ENCODE results near the gene RBM14. TPM values are rescaled to one million over a fixed set of nuclear protein-coding genes. Genes with fewer than 3 reads are reported as not detected.

The RBM14 gene
- polyA plus RNA-seq, 1 donor (not counting 4 experiments of a cell fraction or from before 2014, with no cell fraction given), result 16.6 TPM

DNA sequence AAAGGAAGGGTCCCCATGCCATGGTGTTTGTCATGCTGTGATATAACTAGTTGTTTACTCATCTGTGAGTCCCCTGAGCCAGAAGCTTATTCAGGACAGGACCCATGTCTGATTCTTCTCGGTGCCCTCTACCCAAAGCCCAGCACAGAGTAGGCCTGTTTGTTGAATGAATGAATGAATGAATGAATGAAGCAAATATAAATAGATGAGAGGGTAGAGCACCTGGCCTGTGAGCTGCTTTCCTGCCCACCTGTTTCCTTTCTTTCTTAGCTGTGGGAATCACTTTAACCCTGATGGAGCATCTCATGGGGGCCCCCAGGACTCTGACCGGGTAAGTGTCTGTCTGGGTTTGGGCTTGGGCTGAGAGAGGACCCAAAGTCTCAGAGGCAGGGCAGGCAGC is 16.2 kb upstream of the RBM14 start:
- TF ChIP-seq, protein P1, sequence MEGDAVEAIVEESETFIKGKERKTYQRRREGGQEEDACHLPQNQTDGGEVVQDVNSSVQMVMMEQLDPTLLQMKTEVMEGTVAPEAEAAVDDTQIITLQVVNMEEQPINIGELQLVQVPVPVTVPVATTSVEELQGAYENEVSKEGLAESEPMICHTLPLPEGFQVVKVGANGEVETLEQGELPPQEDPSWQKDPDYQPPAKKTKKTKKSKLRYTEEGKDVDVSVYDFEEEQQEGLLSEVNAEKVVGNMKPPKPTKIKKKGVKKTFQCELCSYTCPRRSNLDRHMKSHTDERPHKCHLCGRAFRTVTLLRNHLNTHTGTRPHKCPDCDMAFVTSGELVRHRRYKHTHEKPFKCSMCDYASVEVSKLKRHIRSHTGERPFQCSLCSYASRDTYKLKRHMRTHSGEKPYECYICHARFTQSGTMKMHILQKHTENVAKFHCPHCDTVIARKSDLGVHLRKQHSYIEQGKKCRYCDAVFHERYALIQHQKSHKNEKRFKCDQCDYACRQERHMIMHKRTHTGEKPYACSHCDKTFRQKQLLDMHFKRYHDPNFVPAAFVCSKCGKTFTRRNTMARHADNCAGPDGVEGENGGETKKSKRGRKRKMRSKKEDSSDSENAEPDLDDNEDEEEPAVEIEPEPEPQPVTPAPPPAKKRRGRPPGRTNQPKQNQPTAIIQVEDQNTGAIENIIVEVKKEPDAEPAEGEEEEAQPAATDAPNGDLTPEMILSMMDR (optimal IDR thresholded peaks at IDR 0.05 in 1 of 3, IDR thresholded peaks at IDR 0.05 in 1 of 3, conservative IDR thresholded peaks at IDR 0.05 in 1 of 3; ENCODE audit: extremely low read depth in 1 of 3, insufficient read depth in 2 of 3, low read length in 3 of 3), result no peak
- TF ChIP-seq EZH2 (IDR thresholded peaks at IDR 0.05; ENCODE audit: low read length), result no peak

GRCh38 chr11:66600631-66601233 is 15.7 kb upstream of the RBM14 start:
- H3K9ac ChIP-seq (ENCODE audit: control insufficient read depth, extremely low read depth, insufficient read depth, low read length), result no peak overlapping the region
- dilution Hi-C loops (cut with MboI; ENCODE audit: extremely low pct_ligation_motif_present, low sequenced_read_pairs), result no loop called here

More for the DNA sequence above, 16.2 kb upstream of the RBM14 start:
- H3K4me1 ChIP-seq (ENCODE audit: control insufficient read depth, extremely low read depth, insufficient read depth, low read length), result peaks cover 7% of the 10 kb centered on the region
- H4K20me1 ChIP-seq (ENCODE audit: control insufficient read depth, extremely low read depth, insufficient read depth, low read length), result no peaks in the 10 kb centered on the region
- dilution Hi-C loops (cut with MboI; ENCODE audit: extremely low pct_ligation_motif_present, low sequenced_read_pairs), result no loop called here
- no peak overlapping the region for H3K27ac ChIP-seq (ENCODE audit: control insufficient read depth, insufficient read depth, low read length)
- H3K27me3 ChIP-seq (ENCODE audit: control insufficient read depth, extremely low read depth, insufficient read depth, low read length), result no peaks in the 10 kb centered on the region
- H3K36me3 ChIP-seq (ENCODE audit: control insufficient read depth in 2 of 2, extremely low read depth in 1 of 2, insufficient read depth in 2 of 2, low read length in 2 of 2), result peaks cover 4 to 20% of the 10 kb centered on the region in 2 experiments
- no peak overlapping the region for H3K4me2 ChIP-seq (ENCODE audit: control insufficient read depth, extremely low read depth, insufficient read depth, low read depth, low read length)
- no peak overlapping the region for H2AFZ ChIP-seq (ENCODE audit: control insufficient read depth, low read length)
- H3K9me3 ChIP-seq (ENCODE audit: control insufficient read depth, low read depth, low read length), result no peaks in the 10 kb centered on the region
- DNase-seq (ENCODE audit: low read depth, low spot score) (no peak), FAIRE-seq (no peak)
- H3K4me3 ChIP-seq (ENCODE audit: control insufficient read depth in 2 of 3, extremely low read depth in 1 of 3, insufficient read depth in 2 of 3, low read depth in 1 of 3, low read length in 3 of 3), result no peak overlapping the region
- no peaks in the 10 kb centered on the region for H3K9me1 ChIP-seq (ENCODE audit: control insufficient read depth, extremely low read depth, insufficient read depth, low read length)
- no peaks in the 10 kb centered on the region for H3K79me2 ChIP-seq (ENCODE audit: control insufficient read depth, insufficient read depth, low read length)
- no peak overlapping the region for H3K9ac ChIP-seq (ENCODE audit: control insufficient read depth, extremely low read depth, insufficient read depth, low read length)

More at GRCh38 chr11:66600631-66601233, 15.7 kb upstream of the RBM14 start:
- FAIRE-seq (no peak), DNase-seq (ENCODE audit: low read depth, low spot score) (no peak)
- peaks cover 8 to 23% of the 10 kb centered on the region in 2 experiments for H3K36me3 ChIP-seq (ENCODE audit: control insufficient read depth in 2 of 2, extremely low read depth in 1 of 2, insufficient read depth in 2 of 2, low read length in 2 of 2)
- TF ChIP-seq, protein P1 (optimal IDR thresholded peaks at IDR 0.05 in 1 of 3, IDR thresholded peaks at IDR 0.05 in 1 of 3, conservative IDR thresholded peaks at IDR 0.05 in 1 of 3; ENCODE audit: extremely low read depth in 1 of 3, insufficient read depth in 2 of 3, low read length in 3 of 3), result no peak
- TF ChIP-seq EZH2 (IDR thresholded peaks at IDR 0.05; ENCODE audit: low read length), result no peak
- no peaks in the 10 kb centered on the region for H3K9me3 ChIP-seq (ENCODE audit: control insufficient read depth, low read depth, low read length)
- no peak overlapping the region for H3K27ac ChIP-seq (ENCODE audit: control insufficient read depth, insufficient read depth, low read length)
- no peak overlapping the region for H3K4me2 ChIP-seq (ENCODE audit: control insufficient read depth, extremely low read depth, insufficient read depth, low read depth, low read length)
- no peaks in the 10 kb centered on the region for H3K9me1 ChIP-seq (ENCODE audit: control insufficient read depth, extremely low read depth, insufficient read depth, low read length)
- no peaks in the 10 kb centered on the region for H4K20me1 ChIP-seq (ENCODE audit: control insufficient read depth, extremely low read depth, insufficient read depth, low read length)
- no peaks in the 10 kb centered on the region for H3K79me2 ChIP-seq (ENCODE audit: control insufficient read depth, insufficient read depth, low read length)
- H3K27me3 ChIP-seq (ENCODE audit: control insufficient read depth, extremely low read depth, insufficient read depth, low read length), result no peaks in the 10 kb centered on the region
- no peak overlapping the region for H3K4me3 ChIP-seq (ENCODE audit: control insufficient read depth in 2 of 3, extremely low read depth in 1 of 3, insufficient read depth in 2 of 3, low read depth in 1 of 3, low read length in 3 of 3)
- H3K4me1 ChIP-seq (ENCODE audit: control insufficient read depth, extremely low read depth, insufficient read depth, low read length), result peaks cover 7% of the 10 kb centered on the region
- no peak overlapping the region for H2AFZ ChIP-seq (ENCODE audit: control insufficient read depth, low read length)

Data from keratinocyte (primary cell).